ENCODE measurements around the gene POLR2E.

POLR2E gene

DNA sequence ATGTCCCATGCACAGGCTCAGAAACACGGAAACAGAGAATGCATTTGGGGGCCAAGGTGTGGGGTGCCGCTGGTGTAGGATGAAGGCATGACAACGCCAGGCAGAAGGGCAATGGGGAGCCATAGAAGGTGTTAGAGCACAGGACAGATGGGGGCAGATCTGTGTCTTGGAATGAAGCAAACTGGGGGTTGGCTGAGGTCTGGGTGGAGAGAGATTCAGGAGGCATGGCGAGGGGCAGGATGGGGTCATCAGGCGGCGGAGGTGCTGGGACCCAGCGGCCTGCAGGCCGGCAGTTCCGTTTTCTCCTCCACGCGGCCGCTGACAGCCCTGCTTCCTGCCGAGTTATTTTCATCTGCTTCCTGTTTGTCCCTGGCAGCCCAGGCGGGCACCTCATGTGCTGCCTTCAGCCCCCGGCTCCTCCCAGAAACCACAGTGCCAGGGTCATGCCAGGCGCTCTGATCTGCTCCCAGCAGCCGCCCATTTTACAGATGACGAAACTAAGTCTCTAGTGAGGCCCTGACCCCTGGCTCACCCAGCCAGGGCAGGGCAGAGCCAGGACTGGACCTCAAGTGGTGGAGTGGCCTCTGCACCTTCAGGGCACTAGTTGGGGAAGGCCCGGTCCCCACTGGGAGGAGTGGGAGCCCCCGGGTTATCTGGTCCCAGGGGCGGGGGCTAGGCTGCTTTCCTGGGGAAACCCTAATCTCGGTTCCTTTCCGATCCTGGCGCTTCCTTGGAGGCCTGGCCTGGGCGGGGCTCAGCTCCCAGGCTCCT, 26.0 kb downstream of the POLR2E start:
- no peak overlapping the region for H3K4me3 ChIP-seq (ENCODE audit: low read length)

GRCh38 chr19:1068009-1069001, 26.9 kb downstream of the POLR2E start:
- H3K4me3 ChIP-seq (ENCODE audit: low read length) = no peak overlapping the region
- no peak for DNase-seq (ENCODE audit: low read depth)
- no peak for TF ChIP-seq CTCF (conservative IDR thresholded peaks at IDR 0.05; ENCODE audit: low read length)

More for the DNA sequence above, 26.0 kb downstream of the POLR2E start:
- no peak for DNase-seq (ENCODE audit: low read depth)
- TF ChIP-seq CTCF (conservative IDR thresholded peaks at IDR 0.05; ENCODE audit: low read length) = no peak

GRCh38 chr19:1067341-1067957, 27.7 kb downstream of the POLR2E start:
- no peak overlapping the region for H3K4me3 ChIP-seq (ENCODE audit: low read length)
- TF ChIP-seq CTCF (conservative IDR thresholded peaks at IDR 0.05; ENCODE audit: low read length) = no peak
- no peak for DNase-seq (ENCODE audit: low read depth)

GRCh38 chr19:1066748-1067340, 28.3 kb downstream of the POLR2E start, which contains the start of gene ARHGAP45:
TSS of gene ARHGAP45 (plus strand) at chr19:1067167. CDS start at chr19:1067406, 239 bp downstream.
- H3K4me3 ChIP-seq (ENCODE audit: low read length) = no peak within 1 kb of the TSS
- DNase-seq (ENCODE audit: low read depth) = no peak

GRCh38 chr19:1066251-1066747, 28.9 kb downstream of the POLR2E start:
- H3K4me3 ChIP-seq (ENCODE audit: low read length) = no peak overlapping the region
- DNase-seq (ENCODE audit: low read depth) = no peak

More at GRCh38 chr19:1066748-1067340, 28.3 kb downstream of the POLR2E start, which contains the start of gene ARHGAP45:
- no peak for TF ChIP-seq CTCF (conservative IDR thresholded peaks at IDR 0.05; ENCODE audit: low read length)

More at GRCh38 chr19:1066251-1066747, 28.9 kb downstream of the POLR2E start:
- TF ChIP-seq CTCF (conservative IDR thresholded peaks at IDR 0.05; ENCODE audit: low read length) = no peak

Data from AG10803 (cell line).